GM20431 (cell line): ENCODE results near the gene UVRAG.

Source experiments
- in situ Hi-C: fragments of 300-500 bp; cut with MseI, MboI; formaldehyde crosslinking; loops from one replicate; pipeline ENCODE4 v1.15.0; 2020; ENCODE audit warnings: low sequenced_read_pairs; ENCODE audit not compliant: unreplicated experiment

The UVRAG gene

DNA sequence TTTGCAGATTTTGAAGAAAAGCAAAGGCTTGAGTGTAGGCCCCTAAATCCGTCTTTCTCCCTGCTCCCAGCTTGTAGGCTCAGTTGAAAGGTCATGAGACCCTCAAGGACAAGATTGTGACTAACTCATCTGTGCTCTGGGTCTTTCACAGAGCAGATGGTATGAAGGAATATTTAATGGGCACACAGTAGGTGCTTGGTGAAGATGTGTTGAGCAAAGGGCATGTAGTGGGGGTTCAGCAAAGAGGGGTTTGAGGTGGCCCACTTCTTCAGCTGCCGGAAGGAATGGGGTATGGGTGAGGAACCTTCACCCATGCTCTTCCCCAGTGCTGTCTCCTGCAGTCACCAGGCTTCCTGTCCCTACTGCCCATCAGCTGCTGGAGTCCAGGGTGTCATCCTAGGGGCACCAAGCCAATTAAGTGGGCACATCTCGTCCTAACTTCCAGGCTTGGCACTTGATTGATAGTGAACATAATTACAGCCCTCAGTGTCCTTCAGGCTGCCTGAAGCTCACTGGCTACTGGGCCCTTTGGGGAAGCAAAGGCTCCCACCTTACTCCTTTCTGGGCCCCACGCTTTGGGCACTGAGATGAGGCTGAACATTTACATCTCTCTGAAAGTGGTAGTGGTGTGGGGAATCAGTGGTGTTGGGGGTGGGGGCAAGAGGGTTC, 31.5 kb upstream of the UVRAG start:
- in situ Hi-C loops = no loop called here

DNA sequence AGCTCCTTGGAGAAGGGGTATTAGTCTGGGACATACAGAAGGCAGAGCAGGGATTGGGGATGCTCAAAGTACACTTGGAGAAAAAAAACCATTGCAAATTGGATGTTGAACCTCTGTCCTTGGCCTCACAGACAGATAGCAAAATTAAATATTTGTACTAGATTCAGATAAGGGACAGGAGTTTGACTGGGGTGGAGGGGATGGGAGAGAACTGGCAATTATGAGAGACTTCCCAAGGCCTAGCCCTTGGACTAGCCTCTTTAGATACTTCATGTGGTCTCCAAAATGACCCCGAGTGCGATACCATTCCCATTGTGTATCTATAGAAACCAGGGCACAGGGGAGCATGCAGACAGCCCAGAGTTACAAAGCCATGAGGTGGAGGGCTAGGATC, 30.9 kb upstream of the UVRAG start:
- in situ Hi-C loops = no loop called here

DNA sequence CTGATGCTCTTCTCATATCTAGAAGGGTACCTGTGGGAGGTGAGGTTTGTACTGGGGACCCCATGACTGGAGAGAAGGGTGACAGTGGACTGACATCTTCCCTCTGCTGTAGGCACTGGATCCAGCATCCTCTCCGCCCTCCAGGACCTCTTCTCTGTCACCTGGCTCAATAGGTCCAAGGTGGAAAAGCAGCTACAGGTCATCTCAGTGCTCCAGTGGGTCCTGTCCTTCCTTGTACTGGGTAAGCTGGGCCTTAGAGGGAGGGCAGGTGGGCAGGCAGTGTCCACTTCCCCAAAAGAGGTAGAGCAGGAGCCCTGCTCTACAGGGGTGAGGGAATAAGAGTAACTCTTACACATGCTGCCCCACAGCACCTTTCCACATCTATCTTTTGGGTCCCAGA, 30.5 kb upstream of the UVRAG start:
- in situ Hi-C loops = no loop called here

DNA sequence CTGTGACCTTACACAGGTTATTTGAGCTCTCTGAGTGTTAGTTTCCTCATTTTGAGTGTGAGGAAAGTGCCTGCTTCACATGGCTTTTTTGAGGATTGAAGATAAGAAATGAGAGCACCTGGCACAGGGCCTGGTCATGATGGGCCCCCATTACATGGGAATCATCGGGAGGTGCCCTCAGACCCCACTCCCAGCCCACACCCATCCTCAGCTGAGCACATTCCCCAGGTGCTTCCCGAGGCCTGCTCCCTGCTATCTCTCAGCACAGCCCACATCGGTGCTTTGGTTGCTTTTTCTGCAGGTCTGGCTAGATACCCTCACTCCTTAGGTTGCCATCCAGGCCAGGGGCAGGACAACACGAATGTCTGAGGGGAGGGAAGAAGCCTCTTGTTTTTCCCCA, 29.8 kb upstream of the UVRAG start:
- in situ Hi-C loops = no loop called here

DNA sequence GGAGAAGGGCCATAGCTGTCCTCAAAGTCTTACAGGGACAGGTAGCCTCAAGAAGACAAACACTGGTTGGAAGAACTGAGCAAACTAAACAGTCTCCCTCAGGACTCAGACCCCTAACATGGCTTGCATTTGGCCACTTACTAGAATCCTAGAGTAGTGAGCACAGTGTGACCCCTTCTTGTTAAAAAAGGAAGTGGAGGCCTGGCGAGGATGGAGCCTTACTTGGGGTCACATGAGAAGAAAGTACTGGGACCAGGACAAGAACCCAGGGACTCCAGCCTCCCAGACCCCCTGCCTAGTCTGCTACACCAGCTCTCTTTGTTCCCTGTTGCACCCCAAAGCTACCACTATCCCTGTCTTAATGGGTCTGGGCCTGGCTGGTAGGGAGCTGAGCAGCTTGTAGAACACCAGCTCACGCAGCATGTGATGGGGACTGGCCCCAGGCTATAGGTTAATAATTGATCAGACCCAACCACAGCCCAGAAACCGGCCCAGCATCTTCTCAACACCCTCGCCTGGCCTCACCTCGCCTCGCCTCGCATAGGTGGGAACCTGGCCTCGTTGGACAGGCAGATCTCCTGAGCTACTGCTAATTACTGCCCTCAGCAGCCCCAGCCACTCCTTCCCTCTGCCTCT, 28.8 kb upstream of the UVRAG start:
- in situ Hi-C loops = no loop called here

DNA sequence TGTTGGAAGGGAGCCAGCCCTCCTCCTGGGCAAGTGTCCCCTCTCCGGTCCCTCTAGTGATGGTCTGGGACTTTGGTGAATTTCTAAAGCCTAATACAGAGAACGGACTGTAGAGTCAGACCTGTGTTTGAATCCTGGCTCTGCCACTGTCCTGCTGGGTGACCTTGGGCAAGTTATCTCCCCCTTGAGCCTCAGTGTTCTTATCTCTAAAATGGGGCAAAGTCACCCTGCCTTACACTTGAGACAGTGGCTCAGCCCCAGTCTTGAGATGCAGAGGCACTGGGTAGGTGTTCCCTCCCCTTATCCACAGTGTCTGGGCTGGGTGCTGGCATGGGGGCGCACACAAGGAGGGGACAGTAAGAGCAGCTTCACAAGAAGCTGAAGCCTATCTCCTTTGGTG, 25.5 kb upstream of the UVRAG start:
- in situ Hi-C loops = no loop called here

DNA sequence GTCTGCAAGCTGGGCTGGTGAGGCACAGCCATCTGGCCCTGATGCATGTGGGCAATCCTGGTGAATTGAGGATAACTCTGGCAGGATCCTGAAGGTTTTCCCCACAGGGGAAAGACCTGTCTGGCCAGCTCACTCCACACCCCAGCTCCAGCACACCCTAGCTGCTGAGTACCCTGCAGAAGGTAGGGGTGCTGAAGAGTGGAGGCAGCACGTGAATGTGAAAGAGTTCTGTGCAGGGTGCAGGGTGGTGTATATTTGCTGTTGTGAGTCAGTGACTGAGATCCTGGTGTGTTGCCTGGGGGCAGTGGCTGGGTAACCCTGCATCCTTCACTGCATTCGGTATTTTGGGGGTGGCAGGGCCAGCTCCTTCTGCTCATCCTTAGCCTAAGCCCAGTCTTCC, 24.0 kb upstream of the UVRAG start:
- in situ Hi-C loops = no loop called here

DNA sequence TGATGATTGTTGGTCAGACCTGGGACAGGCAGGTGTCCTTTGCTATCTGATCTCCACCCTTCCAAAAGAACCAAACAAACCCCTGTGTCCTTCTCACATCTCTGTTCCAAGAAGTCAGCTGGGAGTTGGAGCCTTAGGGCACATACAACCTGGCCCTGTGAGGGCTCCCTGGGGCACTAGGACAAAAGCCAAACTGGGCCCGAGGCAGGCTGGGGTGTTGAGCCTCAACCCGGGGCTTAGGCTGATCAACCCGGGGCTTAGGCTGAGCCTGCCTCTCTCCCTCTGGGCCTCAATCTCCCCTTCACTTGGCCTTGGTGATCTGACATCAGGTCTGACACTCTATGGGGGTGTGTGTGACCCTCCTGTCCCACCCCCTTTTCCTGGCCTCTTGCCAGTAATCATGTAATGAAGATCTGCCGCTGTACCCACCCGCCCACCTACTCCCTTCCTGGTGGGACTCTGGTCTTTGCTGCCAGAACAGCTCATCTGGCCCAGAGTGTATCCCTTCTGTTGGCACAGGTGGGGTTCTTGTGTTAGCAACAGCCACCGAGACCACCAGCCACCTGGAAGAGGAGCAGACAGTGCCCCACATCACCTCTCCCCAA, 22.8 kb upstream of the UVRAG start:
- in situ Hi-C loops = no loop called here

DNA sequence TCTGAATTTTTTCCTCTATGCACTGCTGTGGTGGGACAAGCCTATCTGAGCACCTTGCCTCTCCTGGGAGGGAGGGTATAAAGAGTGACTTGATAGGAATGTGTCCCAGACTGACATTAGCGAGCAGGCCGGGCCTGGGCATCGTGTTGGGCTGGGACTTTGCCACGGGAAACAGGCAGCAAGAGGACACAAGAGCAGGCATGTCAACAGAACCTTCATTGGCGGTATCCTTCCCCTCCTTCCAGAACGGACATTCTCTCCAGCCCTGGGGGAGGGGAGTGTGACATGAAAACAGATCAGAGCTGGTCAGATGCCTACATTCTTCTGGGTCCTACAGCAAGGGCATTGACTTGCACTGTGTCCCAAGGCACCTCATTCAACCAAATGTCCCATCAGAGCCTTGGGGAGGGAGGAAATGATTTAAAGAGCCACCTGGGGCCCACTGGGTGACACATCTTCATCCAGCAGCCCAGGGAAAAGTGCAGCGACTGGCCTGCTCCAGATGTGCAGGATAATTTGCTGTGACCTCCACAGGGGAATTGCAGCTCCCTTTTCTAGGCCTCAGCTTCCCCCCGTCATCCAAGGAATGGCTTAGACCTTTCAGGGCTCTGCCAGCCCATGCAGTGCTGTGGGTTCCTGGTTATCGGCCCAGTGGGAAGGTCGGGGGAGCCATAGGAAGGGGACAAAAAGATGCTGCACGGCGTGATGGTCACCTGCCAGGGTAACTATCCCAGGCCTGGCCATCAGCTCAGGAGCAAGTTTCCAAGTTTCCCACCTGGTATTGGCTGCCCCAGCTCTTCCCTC, 21.8 kb upstream of the UVRAG start:
- in situ Hi-C loops = no loop called here

DNA sequence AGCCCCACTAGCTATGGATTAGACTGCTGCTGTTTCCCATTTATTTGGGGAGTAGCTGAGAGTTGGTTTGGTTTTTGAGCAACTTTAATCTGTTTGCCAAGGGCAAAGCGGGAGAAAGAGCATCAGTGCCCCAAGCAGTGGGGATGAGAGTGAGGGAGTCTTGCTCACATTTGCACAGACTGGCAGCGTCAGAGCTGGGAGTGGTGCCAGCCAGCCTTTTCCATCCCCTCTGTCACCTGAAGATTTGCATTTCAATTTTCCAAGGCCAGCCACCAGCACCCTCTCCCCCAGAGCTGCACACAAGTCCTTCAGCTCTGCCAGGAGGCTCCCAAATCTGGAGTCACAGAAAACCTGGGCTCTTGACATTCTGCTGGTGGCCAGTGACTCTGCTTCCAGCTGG, 21.0 kb upstream of the UVRAG start:
- in situ Hi-C loops = no loop called here

DNA sequence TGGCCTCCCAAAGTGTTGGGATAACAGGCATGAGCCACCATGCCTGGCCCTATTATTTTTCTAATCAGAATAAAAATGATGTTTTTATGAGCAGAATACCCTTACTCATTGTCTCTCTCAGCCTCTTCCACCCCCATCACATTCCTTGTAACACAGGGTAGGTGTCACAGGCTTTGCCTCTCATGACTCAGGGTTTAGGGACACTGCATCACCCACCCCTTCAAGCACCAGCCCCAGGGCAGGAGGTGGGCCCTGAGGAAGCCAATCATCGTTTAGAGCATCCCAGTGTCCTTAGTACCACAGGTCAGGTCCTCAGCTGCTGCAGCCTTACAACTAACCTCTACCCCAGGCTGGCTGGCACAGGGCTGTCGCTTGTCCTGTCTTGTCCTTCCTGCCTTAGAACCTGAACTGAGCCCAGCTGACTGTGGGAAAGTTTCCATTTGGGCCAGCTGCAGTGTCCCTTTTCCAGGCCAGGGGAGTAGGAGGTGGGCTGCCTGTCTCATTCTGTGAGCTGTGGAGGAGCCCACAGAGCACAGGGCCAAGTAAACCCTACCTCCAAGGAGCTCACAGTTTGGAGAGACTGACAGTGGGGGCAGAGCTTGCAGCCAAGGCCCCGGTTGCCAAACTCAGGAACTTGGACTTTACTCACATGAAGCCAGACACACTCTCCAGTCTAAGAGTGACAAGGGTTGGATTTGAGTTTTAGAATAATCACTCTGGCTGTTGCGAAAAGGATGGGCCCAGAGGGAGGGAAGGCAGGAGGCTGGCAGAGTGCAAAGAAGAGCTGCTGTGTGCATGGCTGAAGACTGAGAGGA, 19.5 kb upstream of the UVRAG start:
- in situ Hi-C loops = no loop called here

DNA sequence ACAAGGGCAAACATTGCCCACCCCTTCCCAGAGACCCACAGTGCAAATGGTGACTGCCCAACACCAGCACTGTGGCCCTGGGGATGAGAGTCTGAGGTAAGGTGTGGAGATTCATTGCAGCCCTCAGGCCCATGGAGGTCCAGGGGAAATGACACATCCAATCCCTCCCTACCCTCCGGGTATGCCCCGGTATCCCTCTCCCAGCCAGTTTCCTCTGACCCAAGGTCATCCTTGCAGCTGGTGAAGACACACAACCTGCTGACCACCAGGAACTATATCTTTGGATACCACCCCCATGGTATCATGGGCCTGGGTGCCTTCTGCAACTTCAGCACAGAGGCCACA, 18.9 kb upstream of the UVRAG start:
- in situ Hi-C loops = no loop called here

DNA sequence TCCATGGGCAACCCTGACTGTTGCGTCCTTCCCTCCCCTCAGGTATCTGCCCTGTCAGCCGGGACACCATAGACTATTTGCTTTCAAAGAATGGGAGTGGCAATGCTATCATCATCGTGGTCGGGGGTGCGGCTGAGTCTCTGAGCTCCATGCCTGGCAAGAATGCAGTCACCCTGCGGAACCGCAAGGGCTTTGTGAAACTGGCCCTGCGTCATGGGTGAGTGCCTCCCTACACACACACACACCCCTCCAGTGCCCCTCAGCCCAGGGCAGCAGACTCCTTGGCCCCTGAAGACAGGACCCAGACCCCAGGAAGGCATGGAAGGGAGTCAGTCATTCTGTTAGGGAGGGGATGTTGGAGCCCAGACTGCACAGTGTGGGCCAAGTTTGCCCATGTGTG, 17.9 kb upstream of the UVRAG start:
- in situ Hi-C loops = no loop called here

DNA sequence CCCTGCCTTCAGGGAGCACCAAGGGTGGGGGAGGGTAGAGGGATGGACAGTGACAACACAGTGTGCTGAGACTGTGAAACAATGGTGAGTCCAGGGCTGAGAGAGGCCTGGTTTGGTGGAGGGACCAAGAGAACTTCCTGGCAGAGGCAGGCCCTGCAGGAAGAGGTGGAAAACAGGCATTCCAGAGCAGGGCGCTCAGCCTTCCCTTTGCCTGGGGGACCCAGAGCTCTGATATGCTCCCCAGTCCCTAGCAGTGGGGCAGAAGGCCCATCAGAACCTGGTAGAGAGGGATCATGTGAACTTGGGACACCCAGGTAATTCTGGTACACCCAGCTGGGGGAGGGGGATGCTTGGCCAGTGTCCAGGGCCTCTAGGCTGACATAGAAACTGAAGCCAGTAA, 17.2 kb upstream of the UVRAG start:
- in situ Hi-C loops = no loop called here

DNA sequence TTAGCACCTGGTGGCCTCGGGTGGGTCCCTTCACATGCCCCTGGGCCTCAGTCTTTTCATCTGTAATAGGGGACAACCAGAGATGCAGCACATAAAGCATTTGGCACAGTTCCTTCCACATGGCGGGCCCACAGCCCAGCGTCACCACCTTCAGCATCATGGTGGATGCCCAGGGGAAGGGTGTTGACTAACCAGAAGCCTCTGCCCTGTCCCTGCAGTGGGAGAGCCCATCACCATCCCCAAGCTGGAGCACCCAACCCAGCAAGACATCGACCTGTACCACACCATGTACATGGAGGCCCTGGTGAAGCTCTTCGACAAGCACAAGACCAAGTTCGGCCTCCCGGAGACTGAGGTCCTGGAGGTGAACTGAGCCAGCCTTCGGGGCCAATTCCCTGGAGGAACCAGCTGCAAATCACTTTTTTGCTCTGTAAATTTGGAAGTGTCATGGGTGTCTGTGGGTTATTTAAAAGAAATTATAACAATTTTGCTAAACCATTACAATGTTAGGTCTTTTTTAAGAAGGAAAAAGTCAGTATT, 14.8 kb upstream of the UVRAG start:
- in situ Hi-C loops = loop anchor here (10.0 kb wide), 2 partner anchors 65 to 345 kb away; no protein-coding TSS in a partner anchor

DNA sequence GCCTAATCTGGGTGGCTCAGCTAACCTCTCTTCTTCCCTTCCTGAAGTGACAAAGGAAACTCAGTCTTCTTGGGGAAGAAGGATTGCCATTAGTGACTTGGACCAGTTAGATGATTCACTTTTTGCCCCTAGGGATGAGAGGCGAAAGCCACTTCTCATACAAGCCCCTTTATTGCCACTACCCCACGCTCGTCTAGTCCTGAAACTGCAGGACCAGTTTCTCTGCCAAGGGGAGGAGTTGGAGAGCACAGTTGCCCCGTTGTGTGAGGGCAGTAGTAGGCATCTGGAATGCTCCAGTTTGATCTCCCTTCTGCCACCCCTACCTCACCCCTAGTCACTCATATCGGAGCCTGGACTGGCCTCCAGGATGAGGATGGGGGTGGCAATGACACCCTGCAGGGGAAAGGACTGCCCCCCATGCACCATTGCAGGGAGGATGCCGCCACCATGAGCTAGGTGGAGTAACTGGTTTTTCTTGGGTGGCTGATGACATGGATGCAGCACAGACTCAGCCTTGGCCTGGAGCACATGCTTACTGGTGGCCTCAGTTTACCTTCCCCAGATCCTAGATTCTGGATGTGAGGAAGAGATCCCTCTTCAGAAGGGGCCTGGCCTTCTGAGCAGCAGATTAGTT, 14.2 kb upstream of the UVRAG start:
- in situ Hi-C loops = loop anchor here (10.0 kb wide), 2 partner anchors 64 to 344 kb away; no protein-coding TSS in a partner anchor

DNA sequence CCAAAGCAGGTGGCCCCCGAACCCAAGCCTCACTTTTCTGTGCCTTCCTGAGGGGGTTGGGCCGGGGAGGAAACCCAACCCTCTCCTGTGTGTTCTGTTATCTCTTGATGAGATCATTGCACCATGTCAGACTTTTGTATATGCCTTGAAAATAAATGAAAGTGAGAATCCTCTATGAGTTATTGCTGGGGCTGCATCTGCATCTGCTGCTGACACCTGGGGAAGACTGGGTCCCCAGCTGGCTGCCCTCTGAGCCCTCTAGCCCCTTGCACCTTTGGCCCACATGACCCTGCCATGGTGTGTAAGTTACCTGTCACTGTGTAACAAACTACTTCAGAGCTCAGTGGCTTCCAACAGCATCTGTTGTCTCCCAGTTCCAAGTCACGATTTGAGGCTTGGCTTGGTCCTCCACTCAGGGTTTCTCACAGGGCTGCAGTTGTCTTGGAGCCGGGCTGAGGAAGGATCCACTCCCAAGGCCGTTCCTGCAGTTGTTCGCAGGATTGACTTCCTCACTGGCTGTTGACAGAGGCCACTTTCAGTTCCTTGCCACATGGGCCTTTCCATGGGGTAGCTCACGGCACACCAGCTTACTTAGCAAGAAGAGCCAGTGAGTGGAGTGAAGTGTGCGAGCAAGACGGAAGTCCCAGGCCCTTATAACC, 13.5 kb upstream of the UVRAG start:
- in situ Hi-C loops = loop anchor here (10.0 kb wide), 2 partner anchors 63 to 343 kb away; no protein-coding TSS in a partner anchor

DNA sequence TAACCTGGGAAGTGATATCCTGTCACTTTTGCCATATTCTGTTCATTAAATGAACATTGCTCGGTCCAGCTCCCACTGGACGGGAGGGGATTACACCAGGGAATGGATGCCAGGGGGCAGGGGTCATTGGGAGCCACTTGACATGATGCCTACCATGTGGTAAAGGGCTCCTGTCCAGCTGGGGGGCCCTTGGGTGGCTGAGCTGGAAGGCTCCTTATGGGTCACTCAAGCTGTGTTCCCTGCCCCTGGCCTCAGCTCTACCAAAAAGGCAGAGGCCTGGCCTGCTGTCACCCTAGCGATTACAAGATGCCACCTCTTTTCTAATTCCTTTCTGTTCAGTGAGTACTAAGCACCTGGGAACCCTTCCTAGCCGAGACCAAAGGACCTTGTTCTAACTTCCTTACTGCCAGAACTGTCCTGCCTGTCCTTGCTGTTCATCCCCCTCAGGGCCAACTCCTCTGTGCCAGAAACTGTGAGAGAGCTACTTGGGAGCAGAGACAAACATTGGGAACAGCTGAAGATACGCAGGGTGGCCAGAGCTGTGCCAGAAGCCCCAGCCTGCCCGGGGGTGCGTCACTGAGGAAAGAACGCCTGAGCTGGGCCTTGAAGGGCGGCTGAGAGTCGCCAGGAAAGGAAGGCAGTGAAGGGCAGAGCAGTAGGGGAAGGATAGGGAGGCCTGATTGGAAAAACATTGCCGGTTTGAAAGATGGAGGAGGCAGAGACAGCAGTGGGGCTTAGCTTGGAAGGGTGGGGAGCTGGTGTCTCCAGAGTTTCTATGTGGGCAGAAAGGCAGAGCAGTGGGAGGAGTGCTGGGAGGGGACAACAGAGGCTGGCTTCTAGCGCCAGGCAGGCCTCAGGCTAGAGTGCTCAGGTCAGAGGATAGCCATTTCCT, 12.7 kb upstream of the UVRAG start:
- in situ Hi-C loops = loop anchor here (10.0 kb wide), 2 partner anchors 63 to 343 kb away; no protein-coding TSS in a partner anchor
